ENCODE measurements around the gene AHI1.

The AHI1 gene

DNA sequence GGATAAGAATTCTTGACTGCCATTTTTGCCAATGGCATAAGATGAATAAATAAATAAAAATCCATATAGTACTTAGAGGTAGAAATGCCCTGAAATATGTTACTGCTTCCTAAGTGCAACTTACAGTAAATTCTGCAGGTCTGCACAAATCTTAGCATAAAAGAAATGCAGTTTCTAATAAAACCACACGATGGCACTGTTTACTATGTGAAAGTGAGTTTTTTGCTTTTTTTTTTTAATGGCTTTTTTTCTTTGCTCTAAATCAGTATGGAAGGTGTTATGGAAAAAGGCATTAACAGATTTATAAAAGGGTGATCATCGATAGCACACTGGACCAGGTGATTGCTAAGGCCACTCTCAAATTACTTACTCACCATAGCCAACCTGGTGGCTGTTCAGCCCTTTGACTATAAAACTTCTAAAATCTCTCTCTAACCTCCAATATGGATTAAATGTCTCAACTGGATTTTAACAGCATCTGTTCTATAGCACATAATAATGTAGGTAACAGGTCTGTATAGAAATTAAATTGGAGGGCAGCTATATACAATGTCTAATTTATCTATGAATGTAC lies 45.8 kb downstream of the AHI1 start:
- DNase-seq (ENCODE audit: low read depth) = no peak

DNA sequence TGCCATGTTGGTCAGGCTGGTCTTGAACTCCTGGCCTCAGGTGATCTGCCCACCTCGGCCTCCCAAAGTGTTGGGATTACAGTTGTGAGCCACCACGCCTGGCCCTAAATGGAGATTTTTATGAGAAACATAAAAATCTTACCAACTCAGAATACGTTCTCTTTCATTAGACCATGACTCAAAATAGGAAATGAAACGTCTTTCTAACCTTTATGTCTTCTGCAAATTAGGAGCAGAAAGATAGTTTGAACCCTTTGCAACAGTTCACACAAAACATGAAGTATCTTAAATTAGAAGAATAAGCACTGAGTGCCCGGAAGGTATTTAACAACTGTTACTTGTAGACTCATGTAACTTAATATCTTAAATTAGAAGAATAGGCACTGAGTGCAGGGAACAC lies 48.3 kb downstream of the AHI1 start:
- DNase-seq (ENCODE audit: low read depth) = no peak

DNA sequence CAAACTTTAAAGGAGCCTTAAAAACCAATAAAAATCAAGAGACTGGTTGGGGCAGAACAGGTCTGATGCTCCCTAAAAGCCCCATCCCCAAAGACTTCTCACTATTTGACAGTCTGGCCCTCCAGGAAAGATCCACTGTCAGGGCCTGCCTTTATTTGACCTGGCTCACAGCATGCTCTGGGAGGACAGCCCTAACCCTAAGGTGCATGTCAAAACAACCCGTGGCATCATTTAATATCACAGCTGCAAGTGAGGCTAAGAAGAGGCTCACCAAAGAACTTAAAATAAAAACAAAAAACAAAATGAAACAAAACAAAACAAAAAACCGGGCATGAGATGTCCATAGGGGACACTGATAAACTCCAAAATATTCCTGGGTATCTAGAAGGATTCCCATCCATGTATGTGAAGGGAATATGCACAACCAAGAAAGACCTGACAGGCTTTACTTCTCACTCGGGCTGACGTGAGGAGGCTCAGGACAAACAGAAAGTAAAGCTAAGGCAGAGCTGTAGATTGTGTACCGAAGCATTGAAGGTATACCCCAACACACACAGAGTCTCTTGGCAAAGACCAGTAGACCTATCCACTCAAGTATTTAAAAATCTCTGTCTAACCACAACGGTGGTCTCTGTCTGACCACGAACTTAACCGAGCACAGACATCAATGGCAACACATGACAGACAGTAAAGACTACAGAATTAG lies 57.3 kb downstream of the AHI1 start:
- DNase-seq (ENCODE audit: low read depth) = no peak

DNA sequence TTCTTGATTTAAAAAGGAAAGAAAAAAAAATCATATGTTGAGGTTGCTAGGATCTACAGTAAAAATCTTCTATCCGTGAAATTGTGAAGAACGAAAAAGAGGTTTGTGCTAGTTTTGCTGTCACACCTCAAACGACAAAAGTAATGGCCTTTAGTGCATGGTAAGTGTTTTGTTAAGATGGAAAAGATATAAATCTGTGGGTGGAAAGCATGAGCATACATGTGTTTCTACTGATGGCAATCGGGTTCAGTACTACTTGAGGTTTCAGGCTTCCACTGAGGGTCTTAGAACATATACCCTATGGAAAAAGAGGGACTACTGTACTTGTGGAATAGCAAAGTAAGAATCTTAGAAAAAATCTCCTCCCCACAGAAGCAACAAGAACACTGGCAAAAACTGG lies 58.0 kb downstream of the AHI1 start:
- DNase-seq (ENCODE audit: low read depth) = no peak

DNA sequence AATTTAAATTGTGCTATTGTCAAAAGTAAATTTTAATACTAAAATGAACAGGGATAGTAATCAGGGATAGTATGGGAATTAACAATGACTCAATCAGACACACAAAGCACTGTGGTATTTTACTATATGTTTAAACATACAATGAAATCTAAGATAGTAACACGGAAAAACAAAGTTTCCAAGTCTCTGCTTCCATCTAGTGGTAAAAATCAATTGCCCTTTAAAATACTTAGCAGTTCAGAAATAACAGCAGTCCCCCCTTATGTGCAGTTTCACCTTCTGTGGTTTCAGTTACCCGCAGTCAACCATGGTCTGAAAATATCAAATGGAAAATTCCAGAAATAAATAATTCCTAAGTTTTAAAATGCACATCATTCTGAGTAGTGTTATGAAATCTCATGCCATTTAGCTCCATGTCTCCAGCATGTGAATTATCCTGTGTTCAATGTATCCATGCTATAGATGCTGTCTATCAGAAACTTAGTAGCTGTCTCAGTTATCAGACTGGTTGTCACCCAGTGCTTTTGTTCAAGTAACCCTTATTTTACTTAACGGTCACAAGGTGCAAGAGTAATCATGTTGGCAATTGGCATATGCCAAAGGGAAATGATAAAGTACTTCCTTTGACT lies 58.5 kb downstream of the AHI1 start:
- no peak for DNase-seq (ENCODE audit: low read depth)

DNA sequence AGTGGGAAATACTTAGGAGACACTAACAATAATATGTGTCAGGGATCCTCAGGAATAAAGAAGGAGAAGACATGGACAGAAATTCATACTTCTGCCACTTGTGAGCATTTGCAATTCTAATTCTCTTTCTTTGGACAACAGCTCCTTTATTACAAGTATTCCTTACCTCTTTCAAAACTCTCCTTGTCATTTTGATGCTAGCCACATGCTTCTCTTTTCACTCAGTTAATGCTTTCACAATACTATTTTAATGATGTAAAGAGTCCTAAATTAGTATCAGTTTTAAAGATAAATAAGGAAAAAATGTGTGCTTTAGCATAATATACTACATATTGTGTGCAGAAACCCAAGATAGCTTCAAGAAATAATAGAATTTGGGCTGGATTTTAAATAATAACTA lies 62.5 kb downstream of the AHI1 start:
- no peak for DNase-seq (ENCODE audit: low read depth)

DNA sequence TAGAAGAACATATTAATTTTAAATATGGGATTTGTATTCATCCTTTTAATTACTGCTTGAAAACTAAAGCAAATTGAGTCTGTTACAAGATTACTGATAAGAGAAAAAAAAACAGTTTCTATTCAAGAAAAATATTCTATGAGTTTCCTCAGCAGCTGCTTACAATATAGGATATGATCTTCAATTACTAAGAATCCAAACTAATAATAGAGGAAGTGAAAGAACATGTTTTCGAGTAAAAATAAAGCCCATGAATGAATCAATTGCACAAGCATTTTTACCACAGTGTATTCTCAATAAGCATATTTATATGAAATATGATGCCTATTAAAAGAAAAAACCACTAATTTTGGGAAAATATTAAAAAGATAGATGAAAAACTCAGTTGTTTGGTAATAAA lies 63.4 kb downstream of the AHI1 start:
- DNase-seq (ENCODE audit: low read depth) = no peak

DNA sequence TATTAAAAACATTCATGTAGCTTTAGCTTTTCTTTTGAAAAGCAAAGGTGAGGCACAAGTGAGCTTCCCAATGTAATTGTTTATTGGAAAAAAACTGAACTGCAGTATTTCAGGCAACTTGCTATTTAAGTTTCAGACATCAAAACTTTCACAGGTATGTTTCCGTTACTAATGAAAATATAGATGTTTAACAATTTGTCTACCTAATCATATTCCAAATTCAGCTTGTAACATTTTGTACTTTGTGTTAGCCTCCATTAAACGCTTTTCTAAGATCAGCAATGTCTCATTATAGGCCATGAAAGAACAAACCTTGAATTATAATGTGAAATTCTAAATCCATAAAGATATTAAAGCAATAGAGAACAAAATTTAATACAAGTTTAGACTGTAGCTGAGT lies 69.5 kb downstream of the AHI1 start:
- no peak for DNase-seq (ENCODE audit: low read depth)

DNA sequence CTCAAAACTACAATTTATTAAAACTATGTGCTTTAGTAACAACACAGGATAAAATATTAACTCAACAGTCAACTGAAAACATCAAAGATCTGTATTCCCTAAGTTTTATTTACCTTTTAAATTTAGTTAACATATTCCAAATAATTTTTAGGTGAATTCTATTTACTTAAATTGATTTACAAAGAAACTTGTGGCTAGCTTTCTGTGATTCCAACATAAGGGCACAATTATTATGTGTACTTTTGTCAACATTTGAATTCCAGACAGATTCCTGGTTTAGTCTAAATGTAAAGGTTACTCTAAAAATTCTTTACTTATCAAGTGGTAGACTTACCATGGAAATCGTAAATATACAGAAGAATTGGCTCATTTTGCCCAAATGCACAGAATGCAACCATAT lies 70.7 kb downstream of the AHI1 start:
- DNase-seq (ENCODE audit: low read depth) = no peak

DNA sequence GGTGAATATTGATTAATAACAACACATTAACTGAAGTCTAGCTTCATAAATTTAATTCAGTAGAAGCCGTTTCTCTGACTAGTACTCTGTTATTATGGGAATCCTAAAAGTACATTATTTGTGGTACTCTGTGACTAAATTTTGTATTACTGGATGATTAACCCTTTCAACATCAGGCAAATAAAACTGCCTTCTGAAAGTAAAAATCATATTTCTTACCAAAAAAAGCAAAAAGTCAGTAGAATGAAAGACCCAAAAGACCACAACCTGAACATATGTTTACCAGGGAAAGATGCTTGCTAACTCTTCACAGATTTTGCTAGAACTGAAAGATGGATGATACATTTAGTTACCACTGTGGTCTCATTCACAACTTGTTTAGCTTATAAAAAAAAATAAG lies 73.2 kb downstream of the AHI1 start:
- DNase-seq (ENCODE audit: low read depth) = no peak

DNA sequence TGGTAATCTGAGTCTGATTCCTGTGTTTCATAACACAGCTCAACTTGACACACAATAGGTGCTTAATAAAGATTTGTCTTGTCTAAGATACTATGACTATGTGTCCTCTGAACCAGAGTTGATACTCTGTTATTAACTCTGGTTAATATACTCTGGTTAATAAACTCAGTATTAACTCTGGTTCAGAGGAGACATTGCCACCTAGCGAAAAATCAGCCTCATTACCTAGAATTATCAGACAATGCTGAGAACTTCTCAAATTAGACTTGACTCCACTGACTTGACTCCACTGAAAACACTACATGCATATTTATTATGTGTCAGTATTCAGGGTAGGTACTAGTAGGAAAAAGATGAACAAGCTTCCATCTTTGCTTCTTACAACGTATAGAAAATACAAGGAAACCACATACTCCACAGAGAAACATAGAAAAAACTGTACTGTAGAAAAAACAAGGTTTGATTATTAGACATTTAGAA lies 73.9 kb downstream of the AHI1 start:
- no peak for DNase-seq (ENCODE audit: low read depth)

DNA sequence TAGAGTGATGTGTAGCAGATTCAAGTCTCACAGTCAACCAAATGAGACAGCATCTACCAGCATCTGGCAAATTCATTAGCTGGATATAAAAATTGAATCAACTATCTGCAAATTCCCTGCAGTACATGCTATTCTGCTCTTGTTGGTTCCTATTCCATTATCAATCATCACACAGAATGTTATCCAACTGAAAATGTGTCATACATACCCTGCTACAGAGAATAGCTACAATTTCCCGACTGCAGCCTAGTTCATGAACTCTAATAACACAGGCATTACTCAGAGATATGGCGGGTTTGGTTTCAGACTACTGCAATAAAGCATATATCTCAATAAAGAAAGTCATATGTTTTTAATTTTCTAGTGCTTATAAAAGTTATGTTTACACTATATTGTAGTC lies 78.4 kb downstream of the AHI1 start:
- DNase-seq (ENCODE audit: low read depth) = no peak

DNA sequence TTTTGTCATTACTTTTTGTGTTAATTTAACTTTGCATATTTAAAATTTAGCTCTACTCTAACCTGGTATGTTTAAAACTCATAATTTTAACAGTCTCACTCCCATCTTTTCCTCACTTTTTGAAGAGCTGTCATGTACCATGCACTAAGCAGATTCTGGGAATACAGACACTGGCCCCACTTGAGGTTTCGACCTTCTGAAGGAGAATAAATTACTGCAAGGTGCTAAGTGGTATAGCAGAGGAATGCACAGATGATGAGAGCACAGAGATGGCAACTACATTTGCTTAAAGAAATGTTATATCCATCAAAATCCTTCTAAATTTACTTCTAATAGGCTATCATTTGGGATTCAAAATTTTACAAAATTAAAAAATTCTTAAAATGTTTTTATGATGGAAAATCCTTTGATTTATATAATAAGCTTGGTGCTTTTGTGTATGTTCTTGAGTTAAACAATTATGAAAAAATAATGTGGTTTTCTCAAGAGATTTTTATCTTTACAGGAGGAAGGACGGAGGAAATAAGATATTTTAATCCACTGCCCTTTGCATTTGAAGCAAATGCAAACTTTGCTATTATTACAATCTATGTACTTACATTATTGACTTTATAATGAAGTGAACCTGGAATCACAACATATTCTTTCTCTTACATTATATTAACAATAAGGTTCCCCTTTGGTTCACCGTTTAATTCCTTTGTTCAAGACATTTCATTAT lies 79.3 kb downstream of the AHI1 start:
- no peak for DNase-seq (ENCODE audit: low read depth)

DNA sequence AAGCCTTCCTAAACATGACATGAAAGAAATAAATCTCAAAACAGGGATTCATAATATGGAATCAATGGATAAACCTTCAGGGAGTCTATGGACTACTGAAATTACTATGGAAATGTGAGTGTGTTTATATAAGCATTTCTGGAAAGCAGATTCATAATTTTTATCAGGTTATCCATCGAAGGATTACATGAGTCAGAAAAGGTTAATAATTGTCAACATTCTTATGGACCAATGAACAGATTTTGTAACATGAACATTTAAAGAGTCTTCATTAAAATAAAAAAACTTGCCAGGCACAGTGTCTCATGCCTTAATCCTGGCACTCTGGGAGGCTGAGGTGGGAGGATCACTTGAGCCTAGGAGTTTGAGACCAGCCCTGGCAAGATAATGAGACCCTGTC lies 84.8 kb downstream of the AHI1 start:
- no peak for DNase-seq (ENCODE audit: low read depth)

DNA sequence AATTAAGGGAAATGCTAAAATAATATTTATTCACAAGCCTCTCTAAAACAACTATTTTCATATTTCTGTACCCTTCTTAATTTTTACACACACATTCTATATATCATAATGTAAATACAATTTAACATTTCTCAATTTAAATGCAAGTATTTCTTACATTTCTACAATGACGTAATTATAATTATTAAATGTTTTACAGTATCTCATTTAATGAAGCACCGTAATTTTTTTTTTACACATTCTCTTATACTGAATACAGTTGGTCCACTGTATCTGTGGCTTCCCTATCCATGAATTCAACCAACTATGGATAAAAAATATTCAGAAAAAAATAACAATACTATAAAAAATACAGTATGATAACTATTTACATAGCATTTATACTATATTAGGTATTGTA lies 85.7 kb downstream of the AHI1 start:
- no peak for DNase-seq (ENCODE audit: low read depth)

DNA sequence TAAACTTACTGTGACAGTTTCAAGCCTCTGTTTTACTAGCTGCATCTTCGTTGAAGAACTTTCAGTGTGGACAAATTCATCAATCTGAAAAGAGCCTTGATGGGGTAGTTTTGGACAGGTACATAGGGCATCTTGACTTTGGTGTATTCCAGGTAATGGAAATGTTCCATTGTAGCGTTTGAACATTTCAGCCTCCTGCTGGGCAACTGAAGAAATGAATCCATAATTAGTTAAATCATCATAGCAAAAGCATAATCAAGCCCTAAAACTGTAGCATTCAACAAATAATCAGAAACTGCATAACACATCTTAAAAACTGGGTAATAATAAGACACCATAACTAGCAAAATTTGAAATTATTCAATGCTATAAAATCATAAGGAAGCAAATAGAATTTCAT lies 86.2 kb downstream of the AHI1 start:
- DNase-seq (ENCODE audit: low read depth) = no peak

DNA sequence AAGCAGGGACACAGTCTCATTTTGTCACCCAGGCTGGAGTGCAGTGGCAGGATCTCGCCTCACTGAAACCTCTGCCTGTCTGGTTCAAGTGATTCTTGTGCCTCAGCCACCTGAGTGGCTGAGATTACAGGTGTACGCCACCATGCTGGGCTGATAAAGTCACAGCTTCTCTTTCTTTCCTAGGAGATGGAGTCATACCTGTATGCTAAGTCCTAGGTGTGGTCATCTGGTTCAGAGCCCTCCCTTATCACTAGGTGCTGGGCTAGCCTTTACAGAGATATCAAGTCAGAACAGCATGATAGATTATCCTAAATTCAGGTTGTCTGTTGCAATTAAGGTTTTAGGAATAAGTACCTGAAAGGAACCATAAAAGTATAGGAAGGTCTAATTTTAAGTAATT lies 86.7 kb downstream of the AHI1 start:
- no peak for DNase-seq (ENCODE audit: low read depth)

DNA sequence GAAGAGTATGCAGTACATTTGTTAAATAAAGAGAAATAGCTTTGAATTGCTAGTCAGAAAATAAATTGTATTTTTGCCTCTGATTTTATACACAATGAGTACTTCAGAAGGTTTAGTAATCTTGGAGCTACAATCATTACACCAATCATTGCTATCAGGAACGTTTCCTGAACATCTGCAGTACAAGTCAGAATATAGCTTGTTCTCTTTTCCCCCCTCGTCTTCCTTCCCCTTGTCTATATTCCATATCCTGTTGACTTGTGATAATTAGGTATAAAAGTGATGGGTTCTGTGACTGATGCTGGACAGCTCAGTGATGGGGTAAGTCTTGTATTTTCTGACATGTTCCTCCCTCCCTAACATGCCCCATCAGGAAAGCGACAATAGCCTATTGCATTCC lies 94.0 kb downstream of the AHI1 start:
- DNase-seq (ENCODE audit: low read depth) = no peak

DNA sequence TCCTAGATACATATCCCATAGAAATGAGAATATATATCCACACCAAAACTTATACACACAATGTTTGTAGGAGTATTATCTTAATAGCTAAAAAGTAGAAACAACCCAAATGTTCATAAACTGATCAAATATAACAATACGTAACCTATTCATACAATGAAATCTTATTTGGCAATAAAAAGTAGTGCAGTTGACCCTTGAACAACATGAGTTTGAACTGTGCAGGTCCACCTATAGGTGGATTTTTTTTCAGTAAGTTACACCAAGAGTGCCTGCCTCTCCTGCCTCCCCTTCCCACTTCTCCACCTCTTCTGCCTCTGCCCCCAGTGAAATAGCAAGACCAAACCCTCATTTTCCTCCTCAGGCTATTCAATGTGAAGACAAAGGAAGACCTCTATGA lies 95.2 kb downstream of the AHI1 start:
- DNase-seq (ENCODE audit: low read depth) = no peak

DNA sequence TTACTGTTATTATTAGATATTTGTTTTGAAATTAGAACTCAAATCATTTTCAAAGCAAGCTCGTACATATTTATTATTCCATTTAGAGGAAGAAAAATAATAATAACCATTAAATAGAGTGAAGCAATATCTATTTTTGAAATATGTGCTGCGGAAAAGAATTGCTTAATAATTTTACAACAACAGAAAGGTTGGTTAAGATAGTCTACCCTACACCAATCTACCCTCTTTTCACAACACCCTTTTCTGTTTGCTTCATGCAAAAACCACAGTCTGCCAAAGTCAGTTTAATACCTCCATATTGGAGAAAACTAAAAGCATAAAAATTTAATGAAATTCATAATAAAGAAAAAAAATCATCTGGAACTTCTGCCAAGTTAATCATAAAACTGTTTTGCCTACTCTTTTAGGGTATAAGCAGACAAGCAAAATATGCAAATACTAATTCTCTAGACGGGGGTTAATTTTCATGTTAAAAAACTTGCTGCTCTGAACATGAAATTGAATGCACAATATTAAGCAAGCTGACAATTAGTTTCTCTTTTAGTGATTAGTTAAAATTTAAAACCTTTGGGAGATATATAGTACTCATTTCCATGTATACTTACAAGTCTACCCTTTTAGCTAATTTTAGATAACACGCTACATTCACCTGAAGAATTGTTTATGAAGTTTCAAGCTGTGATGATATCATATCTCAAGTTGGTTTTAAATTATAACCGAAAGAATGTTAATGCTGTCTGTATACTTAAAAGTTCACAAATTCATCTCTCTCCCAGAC lies 100.2 kb downstream of the AHI1 start:
- no peak for DNase-seq (ENCODE audit: low read depth)

DNA sequence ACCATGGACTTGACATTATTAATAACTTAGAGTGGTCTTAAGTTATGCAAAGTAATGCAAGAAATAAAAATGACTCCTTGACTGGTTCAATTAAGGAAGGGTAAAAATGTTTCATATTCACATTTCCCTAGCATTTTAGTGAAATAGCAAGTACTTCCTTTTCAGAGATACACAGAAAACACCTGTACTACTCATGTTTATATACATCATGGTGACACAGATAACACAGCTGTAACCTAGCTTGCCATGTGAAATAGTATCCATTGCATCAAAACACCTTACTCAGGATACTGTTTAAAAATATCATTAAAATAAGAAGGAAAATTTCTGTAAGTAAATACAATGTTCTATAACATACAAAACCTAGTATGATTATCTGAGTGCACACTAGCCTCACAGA lies 102.4 kb downstream of the AHI1 start:
- no peak for DNase-seq (ENCODE audit: low read depth)

DNA sequence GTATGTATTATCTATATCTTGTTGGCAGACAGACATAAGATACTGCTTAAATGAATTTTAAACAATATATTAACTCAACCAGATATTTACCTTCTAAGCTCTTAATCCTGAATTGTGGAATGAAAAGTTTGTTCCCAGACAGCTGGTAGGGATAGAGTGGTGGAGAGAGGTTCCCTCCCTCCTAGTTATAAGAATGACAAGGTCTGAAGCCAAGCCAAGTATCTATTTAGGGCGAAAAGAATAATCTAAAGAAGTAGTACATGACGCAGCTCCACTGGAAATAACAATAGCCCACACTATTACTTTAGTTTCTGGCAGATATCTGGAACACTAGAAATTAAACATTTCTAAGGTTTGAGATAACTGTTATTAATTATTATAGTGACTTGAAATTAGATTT lies 104.3 kb downstream of the AHI1 start:
- DNase-seq (ENCODE audit: low read depth) = no peak

All from activated T-helper 1 cell treated with Interleukin-2 at 50 U/mL for 16 hours (primary cell).